OCI-LY7 (cell line): Measurements from ENCODE around the gene DBF4B. TPM values are rescaled to one million over a fixed set of nuclear protein-coding genes. Genes with fewer than 3 reads are reported as not detected.
"Not testable (repeated sequence)": the region's sequence is repeated elsewhere in the genome, so short reads cannot be mapped to it uniquely, and the experiment has no call there.

Source experiments
- BruUV-seq: library from RNA; stranded (reverse); fragments of 400-500 nt; replicated peaks from 2 replicates; lab custom pipeline; 2021; lab: Mats Ljungman, UMichigan
- CTCF ChIA-PET: fragments of 300-600 bp; sonication (Branson Sonifier 250); formaldehyde crosslinking; loops from one replicate; lab custom pipeline; 2022; ENCODE audit warnings: antibody characterized with exemption; ENCODE audit not compliant: unreplicated experiment; lab: Charles Lee
- POLR2A ChIA-PET: fragments of 300-600 bp; sonication (Branson Sonifier 250); formaldehyde crosslinking; loops from one replicate; lab custom pipeline; 2022; ENCODE audit warnings: antibody characterized with exemption; lab: Charles Lee
- DNase-seq: peaks from one replicate; pipeline ENCODE4 v3.0.0-alpha.2; 2015; ENCODE audit warnings: low spot score
- H2AFZ ChIP-seq: fragments of 200-600 bp; sonication (generic), shearing (Covaris generic); 2 replicates; pipeline ENCODE4 v1.6.1; 2014; ENCODE audit warnings: mild to moderate bottlenecking, antibody characterized with exemption, low read length, moderate library complexity
- H3K27ac ChIP-seq: fragments of 200-600 bp; sonication (generic); 2 replicates; pipeline ENCODE4 v1.5.1; 2014; ENCODE audit warnings: mixed run types, low read depth, mild to moderate bottlenecking, moderate library complexity, low read length, inconsistent platforms; ENCODE audit not compliant: poor library complexity, severe bottlenecking
- H3K36me3 ChIP-seq: fragments of 200-600 bp; sonication (generic); 2 replicates; pipeline ENCODE4 v1.6.1; 2014; ENCODE audit warnings: mild to moderate bottlenecking, antibody characterized with exemption, low read length, moderate library complexity, mixed read lengths; ENCODE audit not compliant: insufficient read depth
- H3K4me1 ChIP-seq: fragments of 200-600 bp; sonication (generic); 2 replicates; pipeline ENCODE4 v1.5.1; 2014; ENCODE audit warnings: mild to moderate bottlenecking, low read length; ENCODE audit not compliant: insufficient read depth, poor library complexity, severe bottlenecking
- H3K4me2 ChIP-seq: fragments of 200-600 bp; sonication (generic); 2 replicates; pipeline ENCODE4 v1.6.1; 2014; ENCODE audit warnings: mild to moderate bottlenecking, low read length
- H3K4me3 ChIP-seq: fragments of 200-600 bp; sonication (generic); 2 replicates; pipeline ENCODE4 v1.5.1; 2014; ENCODE audit warnings: mild to moderate bottlenecking, low read depth, low read length; ENCODE audit not compliant: poor library complexity, severe bottlenecking
- H3K79me2 ChIP-seq: fragments of 200-600 bp; sonication (generic); 2 replicates; pipeline ENCODE4 v1.6.1; 2016; ENCODE audit warnings: low read depth, mild to moderate bottlenecking, low read length, moderate library complexity, mixed read lengths; ENCODE audit not compliant: insufficient read depth
- H3K9me2 ChIP-seq: fragments of 200-600 bp; sonication (generic); 2 replicates; pipeline ENCODE4 v1.6.1; 2016; ENCODE audit warnings: mild to moderate bottlenecking, low read length, mixed read lengths; ENCODE audit not compliant: insufficient read depth
- H3K9me3 ChIP-seq: fragments of 200-600 bp; sonication (generic); 2 replicates; pipeline ENCODE4 v1.6.1; 2014; ENCODE audit warnings: mild to moderate bottlenecking, mixed run types, low read length, mixed read lengths
- H4K20me1 ChIP-seq: fragments of 200-600 bp; sonication (generic); 2 replicates; pipeline ENCODE4 v1.6.1; 2014; ENCODE audit warnings: mild to moderate bottlenecking, antibody characterized with exemption, low read length, moderate library complexity, mixed read lengths; ENCODE audit not compliant: insufficient read depth
- EZH2phosphoT487 ChIP-seq: fragments of 200-600 bp; sonication (generic); IDR thresholded peaks from 2 replicates; pipeline ENCODE4 v1.6.1; 2018; ENCODE audit warnings: low read depth, borderline replicate concordance, mild to moderate bottlenecking, mixed run types, antibody characterized with exemption, low read length, moderate library complexity, mixed read lengths
- intact Hi-C: fragments of 100-400 bp; cut with micrococcal nuclease; formaldehyde crosslinking; loops from one replicate; pipeline ENCODE4 v1.10.0; 2022; ENCODE audit not compliant: unreplicated experiment
- total RNA-seq, 2 experiments: library from RNA; depleted of rRNA in 1 of 2; stranded (reverse); fragments of >200 nt in 1 of 2; shearing (Covaris generic) in 1 of 2; gene quantifications; 2 replicates each; pipeline ENCODE4 v1.2.3, GENCODE V29; 2014 to 2022
- TF ChIP-seq, protein P1 (sequence below): fragments of 200-600 bp; sonication (generic); conservative IDR thresholded peaks from 2 replicates; pipeline ENCODE4 v1.5.1; 2014; ENCODE audit warnings: mild to moderate bottlenecking, antibody characterized with exemption, low read length, moderate library complexity, mixed read lengths

DBF4B gene
- total RNA-seq, 2 experiments from 2014 or later = 18.1 to 45.8 TPM

DNA sequence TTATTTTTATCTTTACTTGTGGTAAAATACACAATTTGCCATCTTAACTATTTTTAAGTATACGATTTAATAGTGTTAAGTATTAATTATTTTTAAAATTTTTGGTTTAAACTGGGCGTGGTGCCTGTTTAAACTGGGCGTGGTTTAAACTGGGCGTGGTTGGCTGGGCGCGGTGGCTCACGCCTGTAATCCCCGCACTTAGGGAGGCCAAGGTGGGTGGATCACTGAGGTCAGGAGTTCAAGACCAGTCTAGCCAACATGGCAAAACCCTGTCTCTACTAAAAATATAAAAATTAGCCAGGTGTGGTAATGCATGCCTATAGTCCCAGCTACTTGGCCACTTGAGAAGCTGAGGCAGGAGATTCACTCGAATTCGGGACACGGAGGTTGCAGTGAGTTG is 14.9 kb upstream of the DBF4B start:
- no peak overlapping the region for H3K4me2 ChIP-seq
- BruUV-seq = no TSS peak
- peaks cover 8% of the 10 kb centered on the region; the same call in 1 of the 2 replicates for H3K79me2 ChIP-seq
- H3K27ac ChIP-seq = no peak overlapping the region
- ChIA-PET POLR2A (interaction anchor here (0.6 to 0.7 kb wide), 3 partner anchors 11 to 163 kb away, joined by 3 read pairs; no protein-coding TSS in a partner anchor), CTCF (no interaction called here)
- no peaks in the 10 kb centered on the region for H3K36me3 ChIP-seq
- intact Hi-C loops = no loop called here
- no peak overlapping the region for H3K4me3 ChIP-seq
- H4K20me1 ChIP-seq = no peaks in the 10 kb centered on the region
- H2AFZ ChIP-seq = no peak overlapping the region
- no peak for TF ChIP-seq EZH2phosphoT487
- TF ChIP-seq, protein P1, sequence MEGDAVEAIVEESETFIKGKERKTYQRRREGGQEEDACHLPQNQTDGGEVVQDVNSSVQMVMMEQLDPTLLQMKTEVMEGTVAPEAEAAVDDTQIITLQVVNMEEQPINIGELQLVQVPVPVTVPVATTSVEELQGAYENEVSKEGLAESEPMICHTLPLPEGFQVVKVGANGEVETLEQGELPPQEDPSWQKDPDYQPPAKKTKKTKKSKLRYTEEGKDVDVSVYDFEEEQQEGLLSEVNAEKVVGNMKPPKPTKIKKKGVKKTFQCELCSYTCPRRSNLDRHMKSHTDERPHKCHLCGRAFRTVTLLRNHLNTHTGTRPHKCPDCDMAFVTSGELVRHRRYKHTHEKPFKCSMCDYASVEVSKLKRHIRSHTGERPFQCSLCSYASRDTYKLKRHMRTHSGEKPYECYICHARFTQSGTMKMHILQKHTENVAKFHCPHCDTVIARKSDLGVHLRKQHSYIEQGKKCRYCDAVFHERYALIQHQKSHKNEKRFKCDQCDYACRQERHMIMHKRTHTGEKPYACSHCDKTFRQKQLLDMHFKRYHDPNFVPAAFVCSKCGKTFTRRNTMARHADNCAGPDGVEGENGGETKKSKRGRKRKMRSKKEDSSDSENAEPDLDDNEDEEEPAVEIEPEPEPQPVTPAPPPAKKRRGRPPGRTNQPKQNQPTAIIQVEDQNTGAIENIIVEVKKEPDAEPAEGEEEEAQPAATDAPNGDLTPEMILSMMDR = no peak
- no peaks in the 10 kb centered on the region for H3K9me2 ChIP-seq
- H3K9me3 ChIP-seq = no peaks in the 10 kb centered on the region
- no peak for DNase-seq
- H3K4me1 ChIP-seq = peaks cover 16% of the 10 kb centered on the region

DNA sequence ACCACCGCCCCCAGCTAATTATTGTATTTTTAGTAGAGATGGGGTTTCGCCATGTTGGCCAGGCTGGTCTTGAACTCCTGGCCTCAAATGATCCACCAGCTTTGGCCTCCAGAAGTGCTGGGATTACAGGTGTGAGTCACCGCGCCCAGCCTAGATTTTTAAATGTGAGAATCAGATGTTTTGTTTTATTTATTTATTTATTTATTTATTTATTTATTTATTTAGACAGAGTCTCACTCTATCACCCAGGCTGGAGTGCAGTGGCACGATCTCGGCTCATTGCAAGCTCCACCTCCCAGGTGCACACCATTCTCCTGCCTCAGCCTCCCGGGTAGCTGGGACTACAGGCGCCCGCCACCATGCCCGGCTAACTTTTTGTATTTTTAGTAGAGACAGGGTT is 8.2 kb upstream of the DBF4B start:
- H4K20me1 ChIP-seq, H3K36me3 ChIP-seq, H3K9me3 ChIP-seq, DNase-seq, H3K4me1 ChIP-seq, H3K4me3 ChIP-seq, intact Hi-C loops, H3K4me2 ChIP-seq, H3K9me2 ChIP-seq, CTCF ChIA-PET, H3K27ac ChIP-seq, BruUV-seq, H3K79me2 ChIP-seq, H2AFZ ChIP-seq: not testable (repeated sequence)
- POLR2A ChIA-PET = interaction anchor here (0.7 kb wide), 1 partner anchor 26 kb away, joined by 3 read pairs; no protein-coding TSS in a partner anchor

DNA sequence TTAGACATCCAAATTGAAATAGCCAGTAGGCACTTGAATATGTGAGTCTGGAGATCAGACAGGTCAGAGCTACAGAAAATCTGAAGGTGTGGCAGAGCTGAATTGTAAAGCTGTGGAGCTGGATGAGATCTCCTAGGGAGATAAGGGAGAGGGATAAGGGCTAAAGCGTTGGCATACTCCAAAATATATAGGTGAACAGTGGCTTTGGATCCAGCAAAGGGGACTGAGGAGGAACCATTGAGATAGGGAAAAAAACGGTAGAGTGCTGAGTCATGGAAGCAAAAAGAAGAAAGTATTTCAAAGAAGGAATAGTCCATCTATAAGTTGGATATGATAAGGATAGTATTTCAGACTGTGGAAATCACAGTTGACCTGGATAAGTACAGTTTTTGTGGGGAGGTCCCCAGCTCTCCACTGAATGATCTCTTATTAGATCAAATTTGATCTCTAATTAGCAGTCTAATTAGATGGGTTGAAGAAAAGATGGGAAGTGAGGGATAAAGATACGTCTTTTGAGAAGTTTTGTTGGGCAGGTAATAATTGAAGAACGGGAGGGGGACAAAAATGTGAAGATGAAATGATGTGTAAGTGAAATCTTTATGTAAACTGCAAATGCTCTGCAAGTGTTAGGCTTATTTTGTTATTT is 587 bp upstream of the DBF4B start:
- ChIA-PET CTCF (no interaction called here), POLR2A (interaction anchor here (0.5 to 1.1 kb wide), 3 partner anchors 19 to 1439 kb away, joined by 3 to 4 read pairs (median 4); no protein-coding TSS in a partner anchor)
- H3K27ac ChIP-seq = no peak overlapping the region
- no peaks in the 10 kb centered on the region for H3K9me3 ChIP-seq
- H2AFZ ChIP-seq = peak overlapping the region; percentile 99
- H4K20me1 ChIP-seq = no peaks in the 10 kb centered on the region
- peaks cover 21% of the 10 kb centered on the region for H3K79me2 ChIP-seq
- H3K9me2 ChIP-seq = no peaks in the 10 kb centered on the region
- TF ChIP-seq, protein P1 = no peak
- TF ChIP-seq EZH2phosphoT487 = no peak
- H3K4me3 ChIP-seq = peak overlapping the region; percentile 99
- DNase-seq = no peak
- no TSS peak for BruUV-seq
- peaks cover 19% of the 10 kb centered on the region for H3K4me1 ChIP-seq
- intact Hi-C loops = no loop called here
- H3K36me3 ChIP-seq = peaks cover 6% of the 10 kb centered on the region; the same call in 1 of the 2 replicates
- H3K4me2 ChIP-seq = peak overlapping the region; percentile 91
